HEK293 (cell line): ENCODE results near the gene PHAX.

Experiments
- AEBP2 ChIP-seq: fragments of 450-650 bp; formaldehyde crosslinking; IDR thresholded peaks from 2 replicates; pipeline ENCODE4 v1.5.1; 2016; ENCODE audit warnings: missing biosample characterization, missing genetic modification characterization, borderline replicate concordance
- ELK4 ChIP-seq: IDR thresholded peaks from 2 replicates; pipeline ENCODE4 v1.6.1; 2011; ENCODE audit warnings: mild to moderate bottlenecking, low read depth, low read length, borderline replicate concordance
- KLF1 ChIP-seq: fragments of 450-650 bp; formaldehyde crosslinking; IDR thresholded peaks from 2 replicates; pipeline ENCODE4 v1.5.1; 2016; ENCODE audit warnings: missing biosample characterization, missing genetic modification characterization
- KLF16 ChIP-seq: fragments of 450-650 bp; formaldehyde crosslinking; IDR thresholded peaks from 2 replicates; pipeline ENCODE4 v1.5.1; 2017; ENCODE audit warnings: missing biosample characterization, missing genetic modification characterization
- OVOL3 ChIP-seq: fragments of 450-650 bp; formaldehyde crosslinking; IDR thresholded peaks from 2 replicates; pipeline ENCODE4 v1.5.1; 2016; ENCODE audit warnings: missing biosample characterization, missing genetic modification characterization
- YY1 ChIP-seq: fragments of 450-650 bp; formaldehyde crosslinking; IDR thresholded peaks from 2 replicates; pipeline ENCODE4 v1.5.1; 2018; ENCODE audit warnings: missing biosample characterization, missing genetic modification characterization
- ZFP37 ChIP-seq: fragments of 450-650 bp; formaldehyde crosslinking; IDR thresholded peaks from 2 replicates; pipeline ENCODE4 v1.5.1; 2016; ENCODE audit warnings: missing biosample characterization, missing genetic modification characterization
- ZNF157 ChIP-seq: fragments of 450-650 bp; formaldehyde crosslinking; IDR thresholded peaks from 2 replicates; pipeline ENCODE4 v1.5.1; 2016; ENCODE audit warnings: missing biosample characterization, missing genetic modification characterization
- ZNF16 ChIP-seq: fragments of 450-650 bp; formaldehyde crosslinking; IDR thresholded peaks from 2 replicates; pipeline ENCODE4 v1.5.1; 2016; ENCODE audit warnings: low read depth, missing biosample characterization, missing genetic modification characterization
- ZNF19 ChIP-seq: fragments of 450-650 bp; formaldehyde crosslinking; IDR thresholded peaks from 2 replicates; pipeline ENCODE4; 2016; ENCODE audit warnings: missing biosample characterization, missing genetic modification characterization, low read depth
- ZNF223 ChIP-seq: fragments of 450-650 bp; formaldehyde crosslinking; IDR thresholded peaks from 2 replicates; pipeline ENCODE4 v1.5.1; 2016; ENCODE audit warnings: missing biosample characterization, missing genetic modification characterization
- ZNF280D ChIP-seq: fragments of 450-650 bp; formaldehyde crosslinking; IDR thresholded peaks from 2 replicates; pipeline ENCODE4 v1.5.1; 2016; ENCODE audit warnings: missing biosample characterization, missing genetic modification characterization
- ZNF341 ChIP-seq: fragments of 450-650 bp; formaldehyde crosslinking; IDR thresholded peaks from 2 replicates; pipeline ENCODE4; 2016; ENCODE audit warnings: low read depth, missing biosample characterization, missing genetic modification characterization
- ZNF510 ChIP-seq: fragments of 450-650 bp; formaldehyde crosslinking; IDR thresholded peaks from 2 replicates; pipeline ENCODE4 v1.5.1; 2018; ENCODE audit warnings: mild to moderate bottlenecking, missing genetic modification characterization, missing biosample characterization; ENCODE audit not compliant: insufficient replicate concordance
- ZNF626 ChIP-seq: fragments of 450-650 bp; sonication (Bioruptor Pico); formaldehyde crosslinking; IDR thresholded peaks from 2 replicates; pipeline ENCODE4 v1.5.1; 2018; ENCODE audit warnings: missing biosample characterization, missing genetic modification characterization, inconsistent platforms
- ZNF639 ChIP-seq: fragments of 450-650 bp; formaldehyde crosslinking; IDR thresholded peaks from 2 replicates; pipeline ENCODE4 v1.5.1; 2016; ENCODE audit warnings: missing biosample characterization, missing genetic modification characterization
- ZNF654 ChIP-seq: fragments of 450-650 bp; formaldehyde crosslinking; IDR thresholded peaks from 2 replicates; pipeline ENCODE4 v1.5.1; 2016; ENCODE audit warnings: low read depth, missing biosample characterization, missing genetic modification characterization
- ZNF707 ChIP-seq: fragments of 450-650 bp; formaldehyde crosslinking; IDR thresholded peaks from 2 replicates; pipeline ENCODE4 v1.5.1; 2016; ENCODE audit warnings: missing biosample characterization, missing genetic modification characterization
- ZNF843 ChIP-seq: fragments of 450-650 bp; formaldehyde crosslinking; IDR thresholded peaks from 2 replicates; pipeline ENCODE4 v1.5.1; 2016; ENCODE audit warnings: missing biosample characterization, missing genetic modification characterization
- TF ChIP-seq, protein P1 (sequence below): fragments of 450-650 bp; formaldehyde crosslinking; IDR thresholded peaks from 2 replicates; pipeline ENCODE4 v1.5.1; 2016; ENCODE audit warnings: missing biosample characterization, missing genetic modification characterization
- TF ChIP-seq, protein P2 (sequence below): fragments of 450-650 bp; formaldehyde crosslinking; IDR thresholded peaks from 2 replicates; pipeline ENCODE4 v1.5.1; 2017; ENCODE audit warnings: missing biosample characterization, missing genetic modification characterization
- TF ChIP-seq, protein P3 (sequence below): fragments of 450-650 bp; formaldehyde crosslinking; IDR thresholded peaks from 2 replicates; pipeline ENCODE4 v1.5.1; 2016; ENCODE audit warnings: missing biosample characterization, missing genetic modification characterization
- TF ChIP-seq, protein P4 (sequence below): fragments of 450-650 bp; formaldehyde crosslinking; IDR thresholded peaks from 2 replicates; pipeline ENCODE4 v1.5.1; 2016; ENCODE audit warnings: missing biosample characterization, missing genetic modification characterization

PHAX gene

DNA sequence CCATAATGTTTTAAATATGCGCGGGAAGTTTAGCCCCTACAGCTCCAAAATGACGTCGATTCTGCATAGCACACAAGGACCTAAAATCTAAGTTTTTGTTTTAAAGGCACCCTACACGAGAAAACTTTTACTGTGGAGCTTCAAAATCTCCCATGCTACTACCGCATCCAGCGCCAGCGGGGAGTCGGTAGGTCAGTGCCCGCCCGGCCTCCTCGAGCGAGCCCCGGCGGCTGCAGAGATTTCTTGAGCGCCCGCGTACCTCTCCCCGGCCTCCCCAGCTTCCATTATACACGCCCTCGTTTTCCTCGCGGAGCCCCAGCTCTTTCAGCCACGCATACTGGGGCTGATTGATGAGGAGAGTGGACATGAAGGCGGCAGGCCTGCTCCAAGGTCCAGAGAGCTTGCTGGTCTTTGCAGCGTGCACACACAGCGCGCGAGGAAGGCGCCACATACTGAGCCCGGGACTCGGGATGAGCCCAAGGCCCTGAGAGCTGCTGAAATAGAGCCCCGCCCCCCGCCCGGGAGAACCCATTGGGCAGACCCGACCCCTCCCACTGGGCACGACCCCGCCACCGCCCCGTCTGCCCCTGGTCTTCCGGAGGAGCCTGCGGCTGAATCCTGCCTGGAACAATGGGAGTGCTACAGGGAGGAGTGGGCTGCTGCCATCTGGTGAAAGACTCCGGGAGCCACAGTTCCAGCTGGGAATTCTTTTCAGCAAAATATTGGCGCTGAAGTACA, 5.8 kb upstream of the PHAX start, which contains the start of gene ALDH7A1 (continued):
- TF ChIP-seq ZNF280D (tag by site-specific recombination) (no peak), OVOL3 (tag by site-specific recombination) (no peak), ZNF510 (tag by site-specific recombination) (no peak), ZNF626 (tag by site-specific recombination) (no peak), AEBP2 (tag by site-specific recombination) (no peak), KLF16 (tag by site-specific recombination) (peak; percentile 95), ZNF639 (tag by site-specific recombination) (0 out of 2 replicates have a peak, but pooled peaks have one; percentile 30), ZFP37 (tag by site-specific recombination) (peak; percentile 94), KLF1 (tag by site-specific recombination) (peak; percentile 84), YY1 (tag by site-specific recombination) (peak; percentile 60; the same call in 1 of the 2 replicates), ZNF157 (tag by site-specific recombination) (no peak), ZNF19 (tag by site-specific recombination) (no peak), ZNF654 (tag by site-specific recombination) (peak; percentile 26; the same call in 1 of the 2 replicates), ZNF16 (tag by site-specific recombination) (no peak), ELK4 (no peak), ZNF341 (tag by site-specific recombination) (peak; percentile 7), ZNF843 (tag by site-specific recombination) (no peak), ZNF707 (tag by site-specific recombination) (no peak), ZNF223 (no peak)
- TF ChIP-seq, protein P1, sequence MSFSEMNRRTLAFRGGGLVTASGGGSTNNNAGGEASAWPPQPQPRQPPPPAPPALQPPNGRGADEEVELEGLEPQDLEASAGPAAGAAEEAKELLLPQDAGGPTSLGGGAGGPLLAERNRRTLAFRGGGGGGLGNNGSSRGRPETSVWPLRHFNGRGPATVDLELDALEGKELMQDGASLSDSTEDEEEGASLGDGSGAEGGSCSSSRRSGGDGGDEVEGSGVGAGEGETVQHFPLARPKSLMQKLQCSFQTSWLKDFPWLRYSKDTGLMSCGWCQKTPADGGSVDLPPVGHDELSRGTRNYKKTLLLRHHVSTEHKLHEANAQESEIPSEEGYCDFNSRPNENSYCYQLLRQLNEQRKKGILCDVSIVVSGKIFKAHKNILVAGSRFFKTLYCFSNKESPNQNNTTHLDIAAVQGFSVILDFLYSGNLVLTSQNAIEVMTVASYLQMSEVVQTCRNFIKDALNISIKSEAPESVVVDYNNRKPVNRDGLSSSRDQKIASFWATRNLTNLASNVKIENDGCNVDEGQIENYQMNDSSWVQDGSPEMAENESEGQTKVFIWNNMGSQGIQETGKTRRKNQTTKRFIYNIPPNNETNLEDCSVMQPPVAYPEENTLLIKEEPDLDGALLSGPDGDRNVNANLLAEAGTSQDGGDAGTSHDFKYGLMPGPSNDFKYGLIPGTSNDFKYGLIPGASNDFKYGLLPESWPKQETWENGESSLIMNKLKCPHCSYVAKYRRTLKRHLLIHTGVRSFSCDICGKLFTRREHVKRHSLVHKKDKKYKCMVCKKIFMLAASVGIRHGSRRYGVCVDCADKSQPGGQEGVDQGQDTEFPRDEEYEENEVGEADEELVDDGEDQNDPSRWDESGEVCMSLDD (tag by site-specific recombination): peak; percentile 83; the same call in 1 of the 2 replicates
- TF ChIP-seq, protein P2, sequence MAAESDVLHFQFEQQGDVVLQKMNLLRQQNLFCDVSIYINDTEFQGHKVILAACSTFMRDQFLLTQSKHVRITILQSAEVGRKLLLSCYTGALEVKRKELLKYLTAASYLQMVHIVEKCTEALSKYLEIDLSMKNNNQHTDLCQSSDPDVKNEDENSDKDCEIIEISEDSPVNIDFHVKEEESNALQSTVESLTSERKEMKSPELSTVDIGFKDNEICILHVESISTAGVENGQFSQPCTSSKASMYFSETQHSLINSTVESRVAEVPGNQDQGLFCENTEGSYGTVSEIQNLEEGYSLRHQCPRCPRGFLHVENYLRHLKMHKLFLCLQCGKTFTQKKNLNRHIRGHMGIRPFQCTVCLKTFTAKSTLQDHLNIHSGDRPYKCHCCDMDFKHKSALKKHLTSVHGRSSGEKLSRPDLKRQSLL (tag by site-specific recombination): no peak
- TF ChIP-seq, protein P3, sequence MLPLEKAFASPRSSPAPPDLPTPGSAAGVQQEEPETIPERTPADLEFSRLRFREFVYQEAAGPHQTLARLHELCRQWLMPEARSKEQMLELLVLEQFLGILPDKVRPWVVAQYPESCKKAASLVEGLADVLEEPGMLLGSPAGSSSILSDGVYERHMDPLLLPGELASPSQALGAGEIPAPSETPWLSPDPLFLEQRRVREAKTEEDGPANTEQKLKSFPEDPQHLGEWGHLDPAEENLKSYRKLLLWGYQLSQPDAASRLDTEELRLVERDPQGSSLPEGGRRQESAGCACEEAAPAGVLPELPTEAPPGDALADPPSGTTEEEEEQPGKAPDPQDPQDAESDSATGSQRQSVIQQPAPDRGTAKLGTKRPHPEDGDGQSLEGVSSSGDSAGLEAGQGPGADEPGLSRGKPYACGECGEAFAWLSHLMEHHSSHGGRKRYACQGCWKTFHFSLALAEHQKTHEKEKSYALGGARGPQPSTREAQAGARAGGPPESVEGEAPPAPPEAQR: no peak
- TF ChIP-seq, protein P4, sequence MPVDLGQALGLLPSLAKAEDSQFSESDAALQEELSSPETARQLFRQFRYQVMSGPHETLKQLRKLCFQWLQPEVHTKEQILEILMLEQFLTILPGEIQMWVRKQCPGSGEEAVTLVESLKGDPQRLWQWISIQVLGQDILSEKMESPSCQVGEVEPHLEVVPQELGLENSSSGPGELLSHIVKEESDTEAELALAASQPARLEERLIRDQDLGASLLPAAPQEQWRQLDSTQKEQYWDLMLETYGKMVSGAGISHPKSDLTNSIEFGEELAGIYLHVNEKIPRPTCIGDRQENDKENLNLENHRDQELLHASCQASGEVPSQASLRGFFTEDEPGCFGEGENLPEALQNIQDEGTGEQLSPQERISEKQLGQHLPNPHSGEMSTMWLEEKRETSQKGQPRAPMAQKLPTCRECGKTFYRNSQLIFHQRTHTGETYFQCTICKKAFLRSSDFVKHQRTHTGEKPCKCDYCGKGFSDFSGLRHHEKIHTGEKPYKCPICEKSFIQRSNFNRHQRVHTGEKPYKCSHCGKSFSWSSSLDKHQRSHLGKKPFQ: peak; percentile 16; the same call in 1 of the 2 replicates
